ENCODE data around the gene XRCC3.

DNA sequence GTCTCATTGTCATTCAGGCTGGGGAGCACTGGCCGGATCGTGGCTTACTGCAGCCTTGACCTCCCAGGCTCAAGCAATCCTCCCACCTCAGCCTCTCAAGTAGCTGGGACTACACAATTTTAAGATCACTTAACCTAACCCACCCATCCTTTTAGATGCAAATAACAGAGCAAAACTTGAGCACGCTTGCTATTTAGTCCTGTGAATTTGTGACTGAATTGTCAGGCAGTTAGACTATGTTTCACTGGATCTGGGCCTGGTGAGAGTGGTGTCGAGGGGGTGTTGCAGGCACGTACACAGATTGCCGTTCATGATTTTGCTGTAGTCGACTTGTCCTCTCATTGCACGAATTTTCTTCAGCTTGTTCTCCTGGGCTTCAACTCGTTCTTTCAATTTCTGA is 38.5 kb upstream of the XRCC3 start:
- TF ChIP-seq, protein P1, sequence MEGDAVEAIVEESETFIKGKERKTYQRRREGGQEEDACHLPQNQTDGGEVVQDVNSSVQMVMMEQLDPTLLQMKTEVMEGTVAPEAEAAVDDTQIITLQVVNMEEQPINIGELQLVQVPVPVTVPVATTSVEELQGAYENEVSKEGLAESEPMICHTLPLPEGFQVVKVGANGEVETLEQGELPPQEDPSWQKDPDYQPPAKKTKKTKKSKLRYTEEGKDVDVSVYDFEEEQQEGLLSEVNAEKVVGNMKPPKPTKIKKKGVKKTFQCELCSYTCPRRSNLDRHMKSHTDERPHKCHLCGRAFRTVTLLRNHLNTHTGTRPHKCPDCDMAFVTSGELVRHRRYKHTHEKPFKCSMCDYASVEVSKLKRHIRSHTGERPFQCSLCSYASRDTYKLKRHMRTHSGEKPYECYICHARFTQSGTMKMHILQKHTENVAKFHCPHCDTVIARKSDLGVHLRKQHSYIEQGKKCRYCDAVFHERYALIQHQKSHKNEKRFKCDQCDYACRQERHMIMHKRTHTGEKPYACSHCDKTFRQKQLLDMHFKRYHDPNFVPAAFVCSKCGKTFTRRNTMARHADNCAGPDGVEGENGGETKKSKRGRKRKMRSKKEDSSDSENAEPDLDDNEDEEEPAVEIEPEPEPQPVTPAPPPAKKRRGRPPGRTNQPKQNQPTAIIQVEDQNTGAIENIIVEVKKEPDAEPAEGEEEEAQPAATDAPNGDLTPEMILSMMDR (IDR thresholded peaks at IDR 0.05) = no peak
- TF ChIP-seq POLR2A (IDR thresholded peaks at IDR 0.05) = no peak

All from testis (tissue), 2 donors.